Loucy (cell line): Measurements from ENCODE around the gene CSHL1.

Experiments
- H2AFZ ChIP-seq: fragments of 200-600 bp; sonication (generic); 2 replicates; pipeline ENCODE4 v1.6.0; 2016; ENCODE audit warnings: antibody characterized with exemption, mild to moderate bottlenecking, low read length, moderate library complexity
- H3F3A ChIP-seq: fragments of 200-600 bp; 2 replicates; pipeline ENCODE4 v1.6.0; 2016; ENCODE audit warnings: antibody characterized with exemption, low read depth, mild to moderate bottlenecking
- H3K27me3 ChIP-seq: fragments of 200-600 bp; sonication (generic); 2 replicates; pipeline ENCODE4 v1.6.1; 2014; ENCODE audit warnings: low read length, mild to moderate bottlenecking; ENCODE audit not compliant: insufficient read depth, poor library complexity, severe bottlenecking
- H3K36me3 ChIP-seq: fragments of 200-600 bp; sonication (generic); 2 replicates; pipeline ENCODE4 v1.6.1; 2016; ENCODE audit warnings: low read length; ENCODE audit not compliant: insufficient read depth
- H3K4me1 ChIP-seq: fragments of 200-600 bp; sonication (generic); 2 replicates; pipeline ENCODE4 v1.5.1; 2014; ENCODE audit warnings: low read length, mild to moderate bottlenecking; ENCODE audit not compliant: insufficient read depth, poor library complexity, severe bottlenecking
- H3K4me2 ChIP-seq: fragments of 200-600 bp; sonication (generic); 2 replicates; pipeline ENCODE4 v1.6.0; 2014; ENCODE audit warnings: antibody characterized with exemption, low read length, low read depth, mild to moderate bottlenecking; ENCODE audit not compliant: poor library complexity, severe bottlenecking
- H3K4me3 ChIP-seq: fragments of 200-600 bp; sonication (generic); 2 replicates; pipeline ENCODE4 v1.5.1; 2014; ENCODE audit warnings: low read length, mild to moderate bottlenecking, mixed read lengths; ENCODE audit not compliant: poor library complexity, severe bottlenecking
- H3K79me2 ChIP-seq: fragments of 200-600 bp; sonication (generic); 2 replicates; pipeline ENCODE4 v1.6.1; 2014; ENCODE audit warnings: low read length; ENCODE audit not compliant: insufficient read depth
- H3K9ac ChIP-seq: fragments of 200-600 bp; sonication (generic); 2 replicates; pipeline ENCODE4 v1.6.0; 2014; ENCODE audit warnings: mild to moderate bottlenecking, low read depth, low read length, moderate library complexity; ENCODE audit not compliant: poor library complexity, severe bottlenecking
- H3K9me2 ChIP-seq: fragments of 200-600 bp; sonication (generic); replicated peaks from 2 replicates; pipeline ENCODE4 v1.6.1; 2016; ENCODE audit warnings: low read depth, low read length, mixed read lengths
- H3K9me3 ChIP-seq: fragments of 200-600 bp; sonication (generic); 2 replicates; pipeline ENCODE4 v1.6.1; 2014; ENCODE audit warnings: mild to moderate bottlenecking, antibody characterized with exemption, low read length, low read depth; ENCODE audit not compliant: insufficient read depth
- H4K20me1 ChIP-seq: fragments of 200-600 bp; sonication (generic); 2 replicates; pipeline ENCODE4 v1.6.0; 2014; ENCODE audit warnings: antibody characterized with exemption, low read length, mild to moderate bottlenecking; ENCODE audit not compliant: insufficient read depth, poor library complexity, severe bottlenecking
- CTCF ChIP-seq: fragments of 200-600 bp; sonication (generic); conservative IDR thresholded peaks from 2 replicates; pipeline ENCODE4 v1.5.1; 2014; ENCODE audit warnings: mild to moderate bottlenecking, antibody characterized with exemption, low read length
- EZH2phosphoT487 ChIP-seq: fragments of 200-600 bp; IDR thresholded peaks from 2 replicates; pipeline ENCODE4 v1.6.1; 2018; ENCODE audit warnings: antibody characterized with exemption, mild to moderate bottlenecking, moderate library complexity, borderline replicate concordance

Gene CSHL1

GRCh38 chr17:63933598-63933997 lies 22.5 kb upstream of the CSHL1 start:
- no peak overlapping the region for H2AFZ ChIP-seq
- H3F3A ChIP-seq: no peaks in the 10 kb centered on the region
- no peaks in the 10 kb centered on the region for H3K9me2 ChIP-seq
- TF ChIP-seq CTCF: no peak
- H3K27me3 ChIP-seq: no peaks in the 10 kb centered on the region
- H3K4me3 ChIP-seq: peak overlapping the region; percentile 90
- H3K79me2 ChIP-seq: peaks cover 45% of the 10 kb centered on the region
- H3K36me3 ChIP-seq: peaks cover 4% of the 10 kb centered on the region; the same call in 1 of the 2 replicates
- peaks cover 9% of the 10 kb centered on the region for H4K20me1 ChIP-seq
- H3K9me3 ChIP-seq: no peaks in the 10 kb centered on the region
- peak overlapping the region; percentile 85 for H3K4me2 ChIP-seq
- peaks cover 34% of the 10 kb centered on the region for H3K4me1 ChIP-seq
- H3K9ac ChIP-seq: peak overlapping the region; percentile 91

GRCh38 chr17:63932721-63933120 lies 21.7 kb upstream of the CSHL1 start:
- peak overlapping the region; percentile 57 for H2AFZ ChIP-seq
- no peaks in the 10 kb centered on the region for H3K9me2 ChIP-seq
- H3K27me3 ChIP-seq: no peaks in the 10 kb centered on the region
- H3K4me3 ChIP-seq: peak overlapping the region; percentile 90
- TF ChIP-seq EZH2phosphoT487 (no peak), CTCF (0 out of 2 replicates have a peak, but pooled peaks have one; percentile 22)
- no peaks in the 10 kb centered on the region for H3K9me3 ChIP-seq
- H3K79me2 ChIP-seq: peaks cover 45% of the 10 kb centered on the region
- H3K4me2 ChIP-seq: peak overlapping the region; percentile 85
- peaks cover 9% of the 10 kb centered on the region for H4K20me1 ChIP-seq
- peak overlapping the region; percentile 91 for H3K9ac ChIP-seq
- no peaks in the 10 kb centered on the region for H3F3A ChIP-seq
- H3K4me1 ChIP-seq: peaks cover 31% of the 10 kb centered on the region
- H3K36me3 ChIP-seq: peaks cover 6% of the 10 kb centered on the region; the same call in 1 of the 2 replicates

GRCh38 chr17:63931981-63932561 lies 21.0 kb upstream of the CSHL1 start, which contains the start of gene CD79B:
Gene CD79B, minus strand, starts transcription at chr17:63932331. Its CDS starts 70 bp downstream, at chr17:63932261.
- Histone ChIP-seq H3K4me2 (peak within 1 kb of the TSS; percentile 85), H3K9ac (peak within 1 kb of the TSS; percentile 91), H3K9me2 (no peaks in the 10 kb centered on the region), H3K4me3 (peak within 1 kb of the TSS; percentile 90), H2AFZ (peak within 1 kb of the TSS; percentile 57), H3F3A (no peaks in the 10 kb centered on the region), H4K20me1 (peaks cover 9% of the 10 kb centered on the region), H3K9me3 (no peaks in the 10 kb centered on the region), H3K27me3 (no peaks in the 10 kb centered on the region), H3K4me1 (peaks cover 31% of the 10 kb centered on the region), H3K36me3 (peaks cover 6% of the 10 kb centered on the region; the same call in 1 of the 2 replicates), H3K79me2 (peaks cover 45% of the 10 kb centered on the region)
- TF ChIP-seq EZH2phosphoT487 (no peak), CTCF (no peak)
